ENCODE results near the gene LCN9.

DNA sequence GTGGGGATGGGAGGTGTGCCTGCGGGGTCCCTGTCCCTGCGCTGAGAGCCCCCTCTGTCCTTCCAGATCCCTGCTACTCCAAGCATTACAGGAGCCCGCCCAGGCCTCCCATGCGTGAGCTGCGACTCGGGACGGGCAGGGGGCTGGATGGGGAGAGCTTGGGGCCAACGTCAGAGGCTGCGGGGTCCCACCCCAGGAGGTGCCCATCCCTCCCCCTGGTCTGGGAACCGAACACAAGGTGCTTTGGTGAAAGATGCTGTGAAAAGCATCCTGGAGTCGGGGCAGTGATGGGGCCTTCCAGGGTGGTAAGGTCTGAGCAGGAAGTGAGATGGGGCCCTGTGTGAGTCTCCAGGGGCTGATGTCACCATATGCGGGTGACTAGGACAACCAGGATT, 2.7 kb downstream of the LCN9 start:
- TF ChIP-seq U2AF1 (optimal IDR thresholded peaks at IDR 0.05; ENCODE audit: low read depth, low read length) (no peak), SMAD3 (CRISPR knock-in tag; IDR thresholded peaks at IDR 0.05) (no peak), ZNF333 (CRISPR knock-in tag; IDR thresholded peaks at IDR 0.05; ENCODE audit: borderline replicate concordance) (no peak), POLR2A (IDR thresholded peaks at IDR 0.05; ENCODE audit: insufficient read depth in 1 of 2, low read depth in 2 of 2, low read length in 2 of 2) (no peak)
- TF ChIP-seq, protein P1, sequence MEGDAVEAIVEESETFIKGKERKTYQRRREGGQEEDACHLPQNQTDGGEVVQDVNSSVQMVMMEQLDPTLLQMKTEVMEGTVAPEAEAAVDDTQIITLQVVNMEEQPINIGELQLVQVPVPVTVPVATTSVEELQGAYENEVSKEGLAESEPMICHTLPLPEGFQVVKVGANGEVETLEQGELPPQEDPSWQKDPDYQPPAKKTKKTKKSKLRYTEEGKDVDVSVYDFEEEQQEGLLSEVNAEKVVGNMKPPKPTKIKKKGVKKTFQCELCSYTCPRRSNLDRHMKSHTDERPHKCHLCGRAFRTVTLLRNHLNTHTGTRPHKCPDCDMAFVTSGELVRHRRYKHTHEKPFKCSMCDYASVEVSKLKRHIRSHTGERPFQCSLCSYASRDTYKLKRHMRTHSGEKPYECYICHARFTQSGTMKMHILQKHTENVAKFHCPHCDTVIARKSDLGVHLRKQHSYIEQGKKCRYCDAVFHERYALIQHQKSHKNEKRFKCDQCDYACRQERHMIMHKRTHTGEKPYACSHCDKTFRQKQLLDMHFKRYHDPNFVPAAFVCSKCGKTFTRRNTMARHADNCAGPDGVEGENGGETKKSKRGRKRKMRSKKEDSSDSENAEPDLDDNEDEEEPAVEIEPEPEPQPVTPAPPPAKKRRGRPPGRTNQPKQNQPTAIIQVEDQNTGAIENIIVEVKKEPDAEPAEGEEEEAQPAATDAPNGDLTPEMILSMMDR (CRISPR knock-in tag; IDR thresholded peaks at IDR 0.05): no peak
